H1 (cell line): Measurements from ENCODE around the gene SPATS2L. TPM values are rescaled to one million over a fixed set of nuclear protein-coding genes. Genes with fewer than 3 reads are reported as not detected.

Source experiments
- CTCF ChIA-PET: fragments of 300-600 bp; sonication (Branson Sonifier 250); formaldehyde crosslinking; loops from one replicate; lab custom pipeline; 2021; ENCODE audit not compliant: partially characterized antibody; lab: Charles Lee
- POLR2A ChIA-PET: fragments of 300-600 bp; sonication (Branson Sonifier 250); formaldehyde crosslinking; loops from one replicate; lab custom pipeline; 2021; ENCODE audit warnings: inconsistent platforms; ENCODE audit not compliant: partially characterized antibody; lab: Charles Lee
- DNase-seq, 2 experiments: peaks; one replicate each; pipeline versions ENCODE4 v3.0.0 to v3.0.0-alpha.2; 2010 to 2022; ENCODE audit warnings: low spot score in 2 of 2, low read depth in 1 of 2, mixed read lengths in 1 of 2
- FAIRE-seq: peaks from 2 replicates; lab custom pipeline; 2011; peaks lifted over from hg19 to GRCh38; lab: Jason Lieb, UNC
- H2AFZ ChIP-seq: 2 replicates; pipeline ENCODE4 v1.8.1; 2012; ENCODE audit warnings: low read length, inconsistent platforms
- H2AK5ac ChIP-seq: 2 replicates; pipeline ENCODE4 v1.6.1; 2013; ENCODE audit warnings: low read depth, low read length
- H2BK120ac ChIP-seq: replicated peaks from 2 replicates; pipeline ENCODE3; 2013; ENCODE audit warnings: low read depth, low read length, inconsistent platforms
- H2BK12ac ChIP-seq: 2 replicates; pipeline ENCODE4 v1.6.1; 2013; ENCODE audit warnings: low read depth, low read length
- H2BK15ac ChIP-seq: 2 replicates; pipeline ENCODE4 v1.6.1; 2013; ENCODE audit warnings: low read length
- H2BK20ac ChIP-seq: 2 replicates; pipeline ENCODE4 v1.6.1; 2013; ENCODE audit warnings: low read length
- H2BK5ac ChIP-seq: 2 replicates; pipeline ENCODE4 v1.6.1; 2013; ENCODE audit warnings: low read depth, low read length
- H3K14ac ChIP-seq: 2 replicates; pipeline ENCODE4 v1.6.1; 2013; ENCODE audit warnings: inconsistent platforms; ENCODE audit not compliant: insufficient read length
- H3K18ac ChIP-seq: 2 replicates; pipeline ENCODE4 v1.6.1; 2013; ENCODE audit warnings: low read length; ENCODE audit errors: extremely low read depth
- H3K23ac ChIP-seq: 2 replicates; pipeline ENCODE4 v1.6.1; 2013; ENCODE audit warnings: inconsistent platforms; ENCODE audit not compliant: insufficient read length
- H3K23me2 ChIP-seq: 2 replicates; pipeline ENCODE4 v1.6.1; 2013; ENCODE audit warnings: low read depth, low read length
- H3K27ac ChIP-seq: 2 replicates; pipeline ENCODE4 v1.6.1; 2011; ENCODE audit warnings: low read depth, low read length, inconsistent platforms
- H3K27me3 ChIP-seq, 4 experiments: replicated peaks in 1 of 4; 1 replicate in 1 of 4; 2 replicates in 3 of 4; pipeline versions ENCODE4 v1.6.1 to v1.8.1; 2011 to 2013; ENCODE audit warnings: low read length in 3 of 4, mild to moderate bottlenecking in 3 of 4, inconsistent platforms in 2 of 4, mixed read lengths in 2 of 4, moderate library complexity in 1 of 4; ENCODE audit not compliant: control insufficient read depth in 3 of 4, insufficient read depth in 3 of 4; ENCODE audit errors: extremely low read depth in 1 of 4
- H3K36me3 ChIP-seq, 4 experiments: 2 replicates each; pipeline versions ENCODE4 v1.6.1 to v1.8.1; 2011 to 2013; ENCODE audit warnings: mild to moderate bottlenecking in 4 of 4, low read length in 3 of 4, moderate library complexity in 2 of 4, control low read depth in 1 of 4, inconsistent platforms in 1 of 4; ENCODE audit not compliant: insufficient read depth in 4 of 4, control insufficient read depth in 2 of 4
- H3K4ac ChIP-seq: replicated peaks from 2 replicates; pipeline ENCODE3; 2013; ENCODE audit warnings: low read length, low read depth, mixed read lengths, inconsistent platforms; ENCODE audit not compliant: insufficient read length
- H3K4me1 ChIP-seq, 4 experiments: replicated peaks in 1 of 4; 1 replicate in 1 of 4; 2 replicates in 3 of 4; pipeline versions ENCODE4 v1.6.1 to v1.8.1; 2011 to 2013; ENCODE audit warnings: low read length in 3 of 4, inconsistent platforms in 2 of 4, mixed read lengths in 1 of 4; ENCODE audit not compliant: insufficient read depth in 4 of 4, control insufficient read depth in 3 of 4
- H3K4me2 ChIP-seq, 2 experiments: 2 replicates each; pipeline versions ENCODE4 v1.6.1 to v1.8.1; 2011 to 2013; ENCODE audit warnings: low read depth in 2 of 2, low read length in 2 of 2, control low read depth in 1 of 2, inconsistent platforms in 1 of 2, mild to moderate bottlenecking in 1 of 2; ENCODE audit not compliant: insufficient read depth in 1 of 2
- H3K4me3 ChIP-seq, 4 experiments: fragments of 200-600, 300-600 bp in 1 of 4; sonication (generic), shearing (Covaris generic), sonication (Bioruptor Twin) in 1 of 4; 2 replicates each; pipeline versions ENCODE4 v1.5.1 to v1.8.1; 2011 to 2016; ENCODE audit warnings: low read length in 4 of 4, low read depth in 3 of 4, control low read depth in 2 of 4, inconsistent platforms in 2 of 4, mild to moderate bottlenecking in 2 of 4, mixed read lengths in 1 of 4, moderate library complexity in 1 of 4; ENCODE audit not compliant: insufficient read depth in 2 of 4; ENCODE audit errors: extremely low read depth in 1 of 4
- H3K56ac ChIP-seq: replicated peaks from 2 replicates; pipeline ENCODE3; 2013; ENCODE audit warnings: low read depth, mild to moderate bottlenecking, mixed read lengths, low read length, inconsistent platforms; ENCODE audit not compliant: insufficient read length
- H3K79me1 ChIP-seq: 2 replicates; pipeline ENCODE4 v1.6.1; 2013; ENCODE audit warnings: low read depth, low read length, control low read depth
- H3K79me2 ChIP-seq, 2 experiments: 2 replicates each; pipeline versions ENCODE4 v1.6.1 to v1.8.1; 2012 to 2013; ENCODE audit warnings: low read length in 2 of 2, mild to moderate bottlenecking in 2 of 2, inconsistent platforms in 1 of 2; ENCODE audit not compliant: insufficient read depth in 2 of 2, control insufficient read depth in 1 of 2
- H3K9ac ChIP-seq, 4 experiments: replicated peaks in 1 of 4; 1 replicate in 1 of 4; 2 replicates in 3 of 4; pipeline versions ENCODE4 v1.6.1 to v1.8.1; 2011 to 2013; ENCODE audit warnings: low read depth in 3 of 4, low read length in 3 of 4, control low read depth in 2 of 4, mild to moderate bottlenecking in 2 of 4, moderate library complexity in 2 of 4, inconsistent platforms in 1 of 4; ENCODE audit errors: extremely low read depth in 1 of 4
- H3K9me3 ChIP-seq, 2 experiments: 2 replicates each; pipeline versions ENCODE4 v1.6.1 to v1.8.1; 2012 to 2013; ENCODE audit warnings: mild to moderate bottlenecking in 2 of 2, moderate library complexity in 2 of 2, control low read depth in 1 of 2, inconsistent platforms in 1 of 2, low read depth in 1 of 2, low read length in 1 of 2, mixed read lengths in 1 of 2; ENCODE audit not compliant: insufficient read depth in 2 of 2
- H4K20me1 ChIP-seq, 2 experiments: replicated peaks in 1 of 2; 2 replicates each; pipeline versions ENCODE3 to v1.8.1; 2011 to 2013; ENCODE audit warnings: inconsistent platforms in 2 of 2, low read length in 2 of 2, mild to moderate bottlenecking in 1 of 2; ENCODE audit not compliant: insufficient read depth in 2 of 2, control insufficient read depth in 1 of 2
- H4K5ac ChIP-seq: 2 replicates; pipeline ENCODE4 v1.6.1; 2013; ENCODE audit warnings: low read length, low read depth, mixed read lengths, inconsistent platforms; ENCODE audit not compliant: insufficient read length
- H4K8ac ChIP-seq: 2 replicates; pipeline ENCODE4 v1.8.0; 2013; ENCODE audit warnings: mild to moderate bottlenecking, moderate library complexity, low read length, inconsistent platforms; ENCODE audit not compliant: insufficient read depth; ENCODE audit errors: extremely low read depth
- H4K91ac ChIP-seq: replicated peaks from 2 replicates; pipeline ENCODE3; 2013; ENCODE audit warnings: low read length, mixed read lengths, inconsistent platforms; ENCODE audit not compliant: insufficient read length
- CBX8 ChIP-seq: fragments of 300-800, 300-1000 bp; sonication (generic); IDR thresholded peaks from 2 replicates; pipeline ENCODE4 v1.7.1; 2016; ENCODE audit warnings: low read depth, low read length, borderline replicate concordance
- CTBP2 ChIP-seq: IDR thresholded peaks from 2 replicates; pipeline ENCODE4 v1.7.0; 2011; ENCODE audit warnings: borderline replicate concordance, mild to moderate bottlenecking, moderate library complexity, mixed read lengths, low read length; ENCODE audit not compliant: insufficient read depth, insufficient read length
- FOSL1 ChIP-seq: IDR thresholded peaks from 2 replicates; pipeline ENCODE4 v1.6.1; 2011; ENCODE audit warnings: mild to moderate bottlenecking, low read depth, low read length, moderate library complexity; ENCODE audit not compliant: insufficient read depth
- whole genome bisulfite sequencing, 2 experiments: shearing (Covaris generic) in 1 of 2; methylation state at CpG; one replicate each; pipeline versions ENCODE4 v1.1.6 to v1.1.7; 2013 to 2015; ENCODE audit warnings: low lambda C conversion rate in 2 of 2, mixed read lengths in 2 of 2, inconsistent platforms in 1 of 2, low coverage in 1 of 2, missing lambda C conversion rate in 1 of 2; ENCODE audit not compliant: insufficient replicate concordance in 2 of 2, insufficient coverage in 1 of 2, insufficient read length in 1 of 2; ENCODE audit errors: extremely low coverage in 1 of 2, missing lambda C conversion rate in 1 of 2; 5-methylcytosine and 5-hydroxymethylcytosine counted together
- polyA plus RNA-seq, 7 experiments: library from polyadenylated mRNA; depleted of rRNA in 3 of 7; stranded (reverse) in 5 of 7; unstranded in 2 of 7; fragments of >200 nt in 5 of 7; fragments of 200-250 nt in 2 of 7; gene quantifications; 1 replicate in 5 of 7; 2 replicates in 1 of 7; 4 replicates in 1 of 7; pipeline versions ENCODE4 v1.2.1 to v1.2.3, GENCODE V29; 2011 to 2013; ENCODE audit warnings: missing spikeins in 2 of 7, mixed read lengths in 2 of 7
- total RNA-seq: library from RNA; stranded (reverse); fragmentation: NEBNext Ultra II Directional; extraction: Animal tissue kit (Norgen Biotek cat#: 25700); gene quantifications from 2 replicates; pipeline ENCODE4 v1.2.1, GENCODE V29; 2021

The SPATS2L gene
- total and polyA plus RNA-seq, 2 of the 8 experiments (the other 6 are each of a cell fraction or from before 2014, with no cell fraction given), result 67.3 to 189 TPM

GRCh38 chr2:200442471-200442870 is 136.0 kb downstream of the SPATS2L start:
- Histone ChIP-seq H3K23ac (no peak overlapping the region), H2BK20ac (no peak overlapping the region), H2AK5ac (no peak overlapping the region), H3K56ac (no peak overlapping the region), H2BK12ac (no peak overlapping the region), H3K27me3 (no peaks in the 10 kb centered on the region), H4K8ac (no peak overlapping the region), H2BK15ac (no peak overlapping the region), H4K5ac (no peak overlapping the region), H3K4me1 (no peaks in the 10 kb centered on the region), H3K23me2 (no peaks in the 10 kb centered on the region), H2BK5ac (no peak overlapping the region), H3K4me2 (no peak overlapping the region), H3K18ac (no peak overlapping the region), H3K4me3 (no peak overlapping the region), H3K9me3 (no peaks in the 10 kb centered on the region), H3K79me1 (no peaks in the 10 kb centered on the region), H3K14ac (no peak overlapping the region), H3K4ac (no peak overlapping the region), H2AFZ (no peak overlapping the region), H3K27ac (no peak overlapping the region), H3K36me3 (peaks cover 3 to 69% (median 44%) of the 10 kb centered on the region in 4 experiments; a peak in 6 of 8 replicates), H4K91ac (no peak overlapping the region), H3K79me2 (no peaks in the 10 kb centered on the region), H3K9ac (no peak overlapping the region), H2BK120ac (no peak overlapping the region), H4K20me1 (no peaks in the 10 kb centered on the region)
- ChIA-PET CTCF (interaction anchor here (1.9 kb wide), 1 partner anchor 14 kb away, joined by 5 read pairs; no protein-coding TSS in a partner anchor), POLR2A (interaction anchor here (1.5 kb wide), 1 partner anchor 34 kb away, joined by 4 read pairs; no protein-coding TSS in a partner anchor)
- FAIRE-seq (no peak), DNase-seq (no peak)
- 82% methylated on average over 1 of the region's 1 CpG; no CpG with 5 or more reads in 1 of the 2 experiments for WGBS, 2 experiments
- no peak for TF ChIP-seq CBX8
- TF ChIP-seq FOSL1, result no peak
- no peak for TF ChIP-seq CTBP2
